ENCODE results near the gene SPRR2D.

Gene SPRR2D

DNA sequence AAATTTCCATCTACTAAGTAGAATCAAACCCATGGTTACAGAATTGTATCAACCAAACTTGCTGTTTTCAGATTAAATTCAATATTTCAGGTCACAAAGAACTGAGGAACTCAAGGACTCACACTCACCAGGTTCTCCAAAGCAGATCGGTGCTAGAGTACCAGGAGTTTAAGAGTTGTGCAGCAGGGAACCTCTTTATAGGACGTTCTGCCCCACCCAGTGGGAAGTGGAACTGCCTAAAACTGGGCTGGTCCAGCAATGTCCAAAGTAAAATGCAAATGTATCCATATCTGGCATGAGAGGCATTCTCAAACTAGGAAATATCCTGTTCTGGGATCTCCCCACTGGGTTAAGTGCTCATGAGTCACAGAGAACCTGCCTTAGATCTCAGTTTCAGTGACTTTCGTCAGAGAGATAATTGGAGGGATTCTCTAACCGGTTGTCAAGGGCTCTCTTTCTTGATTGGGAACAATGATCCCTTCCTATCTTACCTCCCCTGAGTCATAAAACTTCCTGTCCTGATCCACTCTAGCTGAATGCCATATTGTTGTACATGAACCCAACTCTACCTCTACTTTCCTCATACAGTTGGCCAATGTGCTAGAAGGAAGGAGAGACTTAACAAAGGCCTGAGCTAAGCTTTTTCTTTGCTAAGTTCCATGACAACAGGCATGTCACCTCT is at the start of gene SPRR2D:
TSS of gene SPRR2D (minus strand) at position 171 of the 682 bp plus-strand sequence. CDS start 774 bp downstream, outside the sequence.
- H3K4me3 ChIP-seq (ENCODE audit: control insufficient read depth, low read depth, low read length), result no peak within 1 kb of the TSS
- TF ChIP-seq, protein P1, sequence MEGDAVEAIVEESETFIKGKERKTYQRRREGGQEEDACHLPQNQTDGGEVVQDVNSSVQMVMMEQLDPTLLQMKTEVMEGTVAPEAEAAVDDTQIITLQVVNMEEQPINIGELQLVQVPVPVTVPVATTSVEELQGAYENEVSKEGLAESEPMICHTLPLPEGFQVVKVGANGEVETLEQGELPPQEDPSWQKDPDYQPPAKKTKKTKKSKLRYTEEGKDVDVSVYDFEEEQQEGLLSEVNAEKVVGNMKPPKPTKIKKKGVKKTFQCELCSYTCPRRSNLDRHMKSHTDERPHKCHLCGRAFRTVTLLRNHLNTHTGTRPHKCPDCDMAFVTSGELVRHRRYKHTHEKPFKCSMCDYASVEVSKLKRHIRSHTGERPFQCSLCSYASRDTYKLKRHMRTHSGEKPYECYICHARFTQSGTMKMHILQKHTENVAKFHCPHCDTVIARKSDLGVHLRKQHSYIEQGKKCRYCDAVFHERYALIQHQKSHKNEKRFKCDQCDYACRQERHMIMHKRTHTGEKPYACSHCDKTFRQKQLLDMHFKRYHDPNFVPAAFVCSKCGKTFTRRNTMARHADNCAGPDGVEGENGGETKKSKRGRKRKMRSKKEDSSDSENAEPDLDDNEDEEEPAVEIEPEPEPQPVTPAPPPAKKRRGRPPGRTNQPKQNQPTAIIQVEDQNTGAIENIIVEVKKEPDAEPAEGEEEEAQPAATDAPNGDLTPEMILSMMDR (conservative IDR thresholded peaks at IDR 0.05; ENCODE audit: control insufficient read depth, insufficient read depth, low read depth, low read length), result no peak
- no peak for DNase-seq (ENCODE audit: low read depth)

- TF ChIP-seq, protein P1 (conservative IDR thresholded peaks at IDR 0.05; ENCODE audit: control insufficient read depth, insufficient read depth, low read depth, low read length), result no peak
- no peak for DNase-seq (ENCODE audit: low read depth)
- H3K4me3 ChIP-seq (ENCODE audit: control insufficient read depth, low read depth, low read length), result no peak overlapping the region
Observed at GRCh38 chr1:153087652-153088051, 46.7 kb upstream of the SPRR2D start.

DNA sequence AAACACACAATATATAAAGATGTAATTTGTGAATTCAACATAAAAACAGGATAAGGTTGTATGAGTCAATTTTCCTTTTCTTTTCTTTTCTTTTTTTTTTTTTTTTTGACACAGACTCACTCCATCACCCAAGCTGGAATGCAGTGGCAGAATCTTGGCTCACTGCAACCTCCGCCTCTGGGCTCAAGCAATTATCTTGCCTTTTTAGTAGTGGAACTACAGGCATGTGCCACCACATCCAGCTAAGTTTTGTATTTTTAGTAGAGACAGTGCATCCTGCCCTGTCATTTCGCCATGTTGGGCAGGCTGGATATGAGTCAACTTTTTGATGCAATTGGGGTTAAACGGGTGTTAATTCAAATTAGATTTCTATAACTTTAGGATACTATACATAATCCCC is 40.8 kb upstream of the SPRR2D start:
- no peak for DNase-seq (ENCODE audit: low read depth)
- H3K4me3 ChIP-seq (ENCODE audit: control insufficient read depth, low read depth, low read length), result no peak overlapping the region
- TF ChIP-seq, protein P1 (conservative IDR thresholded peaks at IDR 0.05; ENCODE audit: control insufficient read depth, insufficient read depth, low read depth, low read length), result no peak

DNA sequence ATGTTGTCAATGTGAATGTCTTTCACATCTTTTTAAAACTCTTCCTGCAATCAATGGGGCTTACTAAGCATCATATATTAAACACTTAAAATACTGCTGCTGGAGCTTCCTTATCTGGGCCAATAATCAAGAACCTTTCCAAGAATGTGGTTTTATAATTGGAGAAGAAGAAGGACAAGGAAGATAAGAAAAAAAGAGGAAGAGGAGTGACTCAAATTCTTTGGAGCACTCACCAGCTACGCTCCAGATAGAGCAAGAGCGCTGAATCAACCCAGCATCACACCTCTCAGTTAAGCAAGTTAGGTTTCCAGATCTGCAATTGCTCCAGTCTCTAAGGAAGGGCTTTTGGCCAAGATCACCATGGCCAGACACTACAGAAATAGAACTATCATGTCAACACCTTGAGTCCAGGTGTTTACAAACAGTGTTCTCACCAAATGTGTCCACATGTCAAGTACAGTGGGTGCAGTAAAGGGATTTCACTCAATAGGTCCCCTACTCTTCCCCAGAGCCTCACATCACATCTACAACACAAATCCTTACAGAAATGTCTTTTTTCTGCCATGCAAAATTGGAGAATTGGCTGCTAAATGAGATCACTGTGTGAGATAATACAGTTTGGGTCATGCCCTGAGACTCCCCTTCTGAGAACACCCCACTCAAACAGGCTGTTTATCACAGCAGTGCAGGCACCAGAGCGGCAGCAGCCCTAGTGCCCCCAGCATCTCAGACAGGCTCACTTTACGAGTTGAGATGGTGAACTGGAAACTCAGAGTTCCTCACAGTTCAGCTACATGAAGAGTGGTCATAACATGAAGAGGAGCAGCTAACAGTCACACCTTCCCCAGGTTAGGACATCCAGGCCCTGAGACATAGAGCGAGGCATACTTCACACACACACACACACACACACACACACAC is 32.1 kb upstream of the SPRR2D start:
- TF ChIP-seq, protein P1 (conservative IDR thresholded peaks at IDR 0.05; ENCODE audit: control insufficient read depth, insufficient read depth, low read depth, low read length), result no peak
- DNase-seq (ENCODE audit: low read depth), result no peak
- no peak overlapping the region for H3K4me3 ChIP-seq (ENCODE audit: control insufficient read depth, low read depth, low read length)

GRCh38 chr1:153071511-153071910 is 30.6 kb upstream of the SPRR2D start, which contains the start of gene SPRR2B:
TSS of gene SPRR2B (minus strand) at chr1:153071611. CDS start at chr1:153070839, 772 bp downstream.
- H3K4me3 ChIP-seq (ENCODE audit: control insufficient read depth, low read depth, low read length), result no peak within 1 kb of the TSS
- TF ChIP-seq, protein P1 (conservative IDR thresholded peaks at IDR 0.05; ENCODE audit: control insufficient read depth, insufficient read depth, low read depth, low read length), result no peak
- no peak for DNase-seq (ENCODE audit: low read depth)

GRCh38 chr1:153070243-153070642 is 29.3 kb upstream of the SPRR2D start:
- no peak for DNase-seq (ENCODE audit: low read depth)
- no peak overlapping the region for H3K4me3 ChIP-seq (ENCODE audit: control insufficient read depth, low read depth, low read length)
- TF ChIP-seq, protein P1 (conservative IDR thresholded peaks at IDR 0.05; ENCODE audit: control insufficient read depth, insufficient read depth, low read depth, low read length), result no peak
